Smooth muscle cell (in vitro differentiated cells): ENCODE data around the gene CSMD2. TPM values are rescaled to one million over a fixed set of nuclear protein-coding genes. Genes with fewer than 3 reads are reported as not detected.

ENCODE experiments used
- DNase-seq: peaks from one replicate; lab custom pipeline; 2025; ENCODE audit not compliant: unreplicated experiment; lab: John Stamatoyannopoulos, UW
- H2AFZ ChIP-seq: fragments of 200-600 bp; sonication (generic); 2 replicates; pipeline ENCODE4 v1.6.0; 2016; ENCODE audit warnings: antibody characterized with exemption, low read depth, mild to moderate bottlenecking
- H3F3A ChIP-seq: fragments of 200-600 bp; sonication (generic); 2 replicates; pipeline ENCODE4 v1.6.0; 2017; ENCODE audit warnings: antibody characterized with exemption, low read depth
- H3K27ac ChIP-seq: fragments of 200-600 bp; sonication (generic); 2 replicates; pipeline ENCODE4 v1.5.1; 2016; ENCODE audit warnings: low read depth, mild to moderate bottlenecking
- H3K27me3 ChIP-seq: fragments of 200-600 bp; sonication (generic); 2 replicates; pipeline ENCODE4 v1.6.1; 2016; ENCODE audit warnings: low read depth, mild to moderate bottlenecking
- H3K36me3 ChIP-seq: fragments of 200-600 bp; sonication (generic); 2 replicates; pipeline ENCODE4 v1.5.1; 2016; ENCODE audit warnings: low read depth
- H3K4me1 ChIP-seq: fragments of 200-600 bp; sonication (generic); 2 replicates; pipeline ENCODE4 v1.5.1; 2016; ENCODE audit warnings: low read depth
- H3K4me2 ChIP-seq: fragments of 200-600 bp; sonication (generic); 2 replicates; pipeline ENCODE4 v1.6.0; 2016; ENCODE audit warnings: mild to moderate bottlenecking
- H3K4me3 ChIP-seq: fragments of 200-600 bp; sonication (generic); 2 replicates; pipeline ENCODE4 v1.5.1; 2016; ENCODE audit warnings: mild to moderate bottlenecking
- H3K79me2 ChIP-seq: fragments of 200-600 bp; sonication (generic); 2 replicates; pipeline ENCODE4 v1.6.0; 2016; ENCODE audit warnings: low read depth, mild to moderate bottlenecking
- H3K9ac ChIP-seq: fragments of 200-600 bp; sonication (generic); 2 replicates; pipeline ENCODE4 v1.6.0; 2016; ENCODE audit warnings: low read depth
- H3K9me3 ChIP-seq: fragments of 200-600 bp; sonication (generic); replicated peaks from 2 replicates; pipeline ENCODE4 v1.5.1; 2016; ENCODE audit warnings: low read depth
- H4K20me1 ChIP-seq: fragments of 200-600 bp; sonication (generic); 2 replicates; pipeline ENCODE4 v1.6.0; 2016; ENCODE audit warnings: low read depth
- WGBS: methylation state at CpG from one replicate; pipeline ENCODE4 v1.1.7; 2016; ENCODE audit warnings: low lambda C conversion rate; 5-methylcytosine and 5-hydroxymethylcytosine counted together
- polyA plus RNA-seq: library from polyadenylated mRNA; unstranded; fragments of >200 nt; fragmentation: Nextera tagmentation; extraction: Ambion mirVana; gene quantifications from 2 replicates; pipeline ENCODE4 v1.2.1, GENCODE V29; 2016
- total RNA-seq: library from RNA; depleted of rRNA; stranded (reverse); fragments of >200 nt; gene quantifications from 2 replicates; pipeline ENCODE4 v1.2.3, GENCODE V29; 2014
- TF ChIP-seq, protein P1 (sequence below): fragments of 200-600 bp; sonication (generic); IDR thresholded peaks from 2 replicates; pipeline ENCODE4 v1.5.1; 2017; ENCODE audit warnings: borderline replicate concordance, mild to moderate bottlenecking, antibody characterized with exemption; ENCODE audit not compliant: insufficient read depth, poor library complexity, severe bottlenecking

The CSMD2 gene
- total and polyA plus RNA-seq, 2 experiments from 2014 or later: 0.65 to 1.8 TPM

- Histone ChIP-seq H3K79me2 (no peaks in the 10 kb centered on the region), H3K9me3 (no peaks in the 10 kb centered on the region), H4K20me1 (no peaks in the 10 kb centered on the region), H3K36me3 (no peaks in the 10 kb centered on the region), H3K27ac (no peak overlapping the region), H3K4me2 (peak overlapping the region; percentile 93), H3K4me3 (peak overlapping the region; percentile 52), H3K4me1 (peaks cover 31% of the 10 kb centered on the region), H3K9ac (no peak overlapping the region), H3F3A (no peaks in the 10 kb centered on the region), H2AFZ (peak overlapping the region; percentile 28), H3K27me3 (peaks cover 91% of the 10 kb centered on the region)
- no peak for DNase-seq
- 3% methylated on average over 13 of the region's 13 CpGs for WGBS
- TF ChIP-seq, protein P1, sequence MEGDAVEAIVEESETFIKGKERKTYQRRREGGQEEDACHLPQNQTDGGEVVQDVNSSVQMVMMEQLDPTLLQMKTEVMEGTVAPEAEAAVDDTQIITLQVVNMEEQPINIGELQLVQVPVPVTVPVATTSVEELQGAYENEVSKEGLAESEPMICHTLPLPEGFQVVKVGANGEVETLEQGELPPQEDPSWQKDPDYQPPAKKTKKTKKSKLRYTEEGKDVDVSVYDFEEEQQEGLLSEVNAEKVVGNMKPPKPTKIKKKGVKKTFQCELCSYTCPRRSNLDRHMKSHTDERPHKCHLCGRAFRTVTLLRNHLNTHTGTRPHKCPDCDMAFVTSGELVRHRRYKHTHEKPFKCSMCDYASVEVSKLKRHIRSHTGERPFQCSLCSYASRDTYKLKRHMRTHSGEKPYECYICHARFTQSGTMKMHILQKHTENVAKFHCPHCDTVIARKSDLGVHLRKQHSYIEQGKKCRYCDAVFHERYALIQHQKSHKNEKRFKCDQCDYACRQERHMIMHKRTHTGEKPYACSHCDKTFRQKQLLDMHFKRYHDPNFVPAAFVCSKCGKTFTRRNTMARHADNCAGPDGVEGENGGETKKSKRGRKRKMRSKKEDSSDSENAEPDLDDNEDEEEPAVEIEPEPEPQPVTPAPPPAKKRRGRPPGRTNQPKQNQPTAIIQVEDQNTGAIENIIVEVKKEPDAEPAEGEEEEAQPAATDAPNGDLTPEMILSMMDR: no peak
These were observed 442 bp upstream of the CSMD2 start for GRCh38 chr1:34165422-34165921.

GRCh38 chr1:34163792-34164731, 968 bp downstream of the CSMD2 start:
- no peaks in the 10 kb centered on the region for H3K79me2 ChIP-seq
- H2AFZ ChIP-seq: peak overlapping the region; percentile 64
- H4K20me1 ChIP-seq: no peaks in the 10 kb centered on the region
- no peak for DNase-seq
- no peak overlapping the region for H3K27ac ChIP-seq
- H3K9ac ChIP-seq: no peak overlapping the region
- H3K27me3 ChIP-seq: peaks cover 81% of the 10 kb centered on the region
- peaks cover 31% of the 10 kb centered on the region for H3K4me1 ChIP-seq
- H3K4me2 ChIP-seq: peak overlapping the region; percentile 93
- TF ChIP-seq, protein P1: no peak
- H3K4me3 ChIP-seq: peak overlapping the region; percentile 52
- H3K36me3 ChIP-seq: no peaks in the 10 kb centered on the region
- H3F3A ChIP-seq: no peaks in the 10 kb centered on the region
- no peaks in the 10 kb centered on the region for H3K9me3 ChIP-seq
- 1% methylated on average over 57 of the region's 75 CpGs for whole genome bisulfite sequencing

DNA sequence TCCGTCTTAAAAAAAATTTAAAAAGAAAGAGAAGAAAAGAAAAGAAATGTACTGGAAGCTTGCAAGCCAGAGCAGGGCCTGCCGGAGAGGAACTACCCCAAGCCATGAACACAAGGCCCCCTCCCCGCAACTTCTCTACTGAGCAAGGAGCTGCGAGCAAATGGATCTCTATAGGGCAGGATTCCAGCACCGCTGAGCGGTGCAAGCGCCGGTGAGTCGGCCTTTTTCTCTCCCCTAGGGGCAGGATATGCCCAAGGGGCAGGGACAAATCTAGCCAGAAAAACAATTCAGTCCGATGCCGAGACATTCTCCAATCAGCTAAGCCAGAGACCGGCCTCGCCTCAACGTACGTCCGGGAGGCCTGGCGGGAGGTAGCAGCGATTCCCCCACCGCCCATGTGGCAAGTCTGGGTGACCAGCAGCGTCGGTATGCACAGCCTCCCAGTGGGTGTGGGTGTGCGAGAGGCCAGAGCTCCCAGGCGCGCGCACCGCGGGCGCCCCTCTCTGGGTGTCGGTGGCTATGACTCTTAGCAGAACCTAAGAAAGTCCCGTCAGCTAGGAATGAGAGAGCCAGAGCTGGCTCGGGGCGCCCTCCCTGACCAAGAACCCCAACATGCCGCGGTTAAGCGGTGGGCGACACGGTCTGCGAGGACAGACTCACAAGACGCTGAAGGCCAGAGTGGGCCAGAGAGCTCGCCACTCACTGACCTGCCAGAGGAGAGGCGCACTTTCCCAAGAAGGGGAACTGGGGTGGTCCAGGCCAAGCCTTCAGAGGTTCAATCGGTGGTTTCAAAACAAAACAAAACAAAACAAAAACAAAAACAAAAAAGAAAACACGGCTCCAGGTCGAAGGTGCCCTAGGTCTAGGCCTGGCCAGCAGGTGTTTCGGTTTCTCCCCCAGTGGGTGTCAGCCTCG, 1.9 kb downstream of the CSMD2 start:
- no peak overlapping the region for H3K27ac ChIP-seq
- no peaks in the 10 kb centered on the region for H3K9me3 ChIP-seq
- TF ChIP-seq, protein P1: peak; percentile 70
- H3K4me2 ChIP-seq: peak overlapping the region; percentile 93
- H3K36me3 ChIP-seq: no peaks in the 10 kb centered on the region
- WGBS: 2% methylated on average over 46 of the region's 46 CpGs
- peaks cover 73% of the 10 kb centered on the region for H3K27me3 ChIP-seq
- H3F3A ChIP-seq: no peaks in the 10 kb centered on the region
- peak overlapping the region; percentile 83 for H2AFZ ChIP-seq
- H3K79me2 ChIP-seq: no peaks in the 10 kb centered on the region
- DNase-seq: peak; percentile 60
- H3K4me3 ChIP-seq: peak overlapping the region; percentile 52
- H3K9ac ChIP-seq: no peak overlapping the region
- no peaks in the 10 kb centered on the region for H4K20me1 ChIP-seq
- H3K4me1 ChIP-seq: peaks cover 31% of the 10 kb centered on the region
